Measurements from ENCODE around the gene LDAH.
"Not testable (repeated sequence)": the region's sequence is repeated elsewhere in the genome, so short reads cannot be mapped to it uniquely, and the experiment has no call there.

The LDAH gene

GRCh38 chr2:20716164-20716563, 106.7 kb downstream of the LDAH start:
- not testable (repeated sequence) for DNase-seq

GRCh38 chr2:20714412-20714811, 108.5 kb downstream of the LDAH start:
- DNase-seq = not testable (repeated sequence)

GRCh38 chr2:20713585-20713984, 109.3 kb downstream of the LDAH start:
- not testable (repeated sequence) for DNase-seq

DNA sequence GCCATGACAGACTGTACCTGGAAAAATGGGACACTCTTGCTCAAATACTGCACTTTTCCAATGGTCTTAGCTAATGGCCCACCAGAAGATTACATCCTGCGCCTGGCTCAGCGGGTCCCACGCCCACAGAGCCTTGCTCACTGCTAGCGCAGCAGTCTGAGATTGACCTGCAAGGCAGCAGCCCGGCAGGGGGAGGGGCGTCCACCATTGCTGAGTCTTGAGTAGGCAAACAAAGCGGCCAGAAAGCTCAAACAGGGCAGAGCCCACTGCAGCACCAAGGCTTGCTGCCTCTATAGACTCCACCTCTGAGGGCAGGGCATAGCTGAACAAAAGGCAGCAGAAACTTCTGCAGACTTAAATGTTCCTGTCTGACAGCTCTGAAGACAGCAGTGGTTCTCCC, 111.3 kb downstream of the LDAH start:
- DNase-seq = not testable (repeated sequence)

GRCh38 chr2:20707601-20708000, 115.3 kb downstream of the LDAH start:
- no peak for DNase-seq

GRCh38 chr2:20706786-20707185, 116.1 kb downstream of the LDAH start:
- DNase-seq = no peak

- DNase-seq = no peak
Observed at GRCh38 chr2:20706217-20706616, 116.7 kb downstream of the LDAH start.

DNA sequence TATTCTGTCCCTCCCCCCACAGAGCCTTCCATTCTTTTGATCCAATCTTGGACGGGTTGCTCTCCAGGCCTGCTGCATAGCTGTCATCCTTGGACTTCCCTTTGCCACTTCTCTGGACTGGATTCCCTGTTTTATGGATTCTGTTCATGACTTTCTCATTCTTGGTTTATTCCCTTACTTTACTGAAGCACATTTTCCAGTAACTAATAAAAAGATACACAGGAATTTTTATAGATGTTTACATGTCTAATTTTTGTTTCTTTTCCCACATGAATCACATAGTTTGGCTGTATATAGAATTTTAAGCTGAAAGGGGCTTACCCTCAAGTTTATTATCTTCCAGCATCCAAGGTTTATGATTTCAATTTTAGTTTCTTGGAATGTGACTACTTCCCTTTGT, 118.0 kb downstream of the LDAH start:
- no peak for DNase-seq

DNA sequence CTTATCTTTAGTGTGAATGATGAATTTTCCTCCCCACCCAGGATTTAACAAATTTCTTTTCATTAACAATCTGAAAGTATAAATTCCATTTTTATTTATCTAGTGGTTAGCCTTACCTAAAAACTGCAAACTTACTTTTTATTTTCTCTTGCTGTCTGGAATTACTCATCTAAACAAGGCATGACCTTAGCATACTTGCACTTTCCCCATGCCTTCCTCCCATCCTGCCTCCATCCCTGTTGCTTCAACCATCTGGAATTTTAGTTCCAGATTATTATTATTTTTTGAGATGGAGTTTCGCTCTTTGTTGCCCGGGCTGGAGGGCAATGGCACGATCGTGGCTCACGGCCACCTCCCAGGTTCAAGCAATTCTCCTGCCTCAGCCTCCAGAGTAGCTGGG, 120.3 kb downstream of the LDAH start:
- DNase-seq = no peak

GRCh38 chr2:20698916-20699613, 123.8 kb downstream of the LDAH start:
- DNase-seq = no peak

DNA sequence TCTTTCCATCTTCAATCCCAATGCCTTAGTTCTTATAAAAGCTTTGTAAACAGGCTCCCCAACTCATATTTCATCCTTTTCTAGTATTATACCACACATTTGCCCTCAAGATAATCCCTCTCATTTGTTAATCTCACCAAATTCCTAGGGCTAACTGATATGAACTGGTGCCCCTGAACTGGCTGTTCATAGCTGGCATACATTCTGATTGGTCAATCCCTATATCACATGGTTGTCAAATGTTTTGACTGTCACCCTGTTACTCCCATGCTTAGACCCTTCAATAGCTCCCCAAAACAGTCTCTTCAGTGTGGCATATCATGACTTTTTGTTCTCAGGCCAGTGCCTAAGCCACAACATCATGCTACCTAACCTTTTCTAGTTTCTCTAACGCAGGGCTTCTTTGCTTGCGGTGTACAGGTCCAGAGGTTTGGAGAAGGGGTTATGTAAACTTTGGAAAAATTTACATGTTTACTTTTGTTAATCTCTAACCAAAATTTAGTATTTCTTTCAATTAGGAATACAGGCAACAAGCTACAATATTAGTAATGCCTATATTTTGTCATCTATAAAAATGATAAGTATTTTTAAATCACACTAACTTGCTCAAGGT, 125.5 kb downstream of the LDAH start:
- no peak for DNase-seq

GRCh38 chr2:20696366-20696765, 126.5 kb downstream of the LDAH start:
- no peak for DNase-seq

DNA sequence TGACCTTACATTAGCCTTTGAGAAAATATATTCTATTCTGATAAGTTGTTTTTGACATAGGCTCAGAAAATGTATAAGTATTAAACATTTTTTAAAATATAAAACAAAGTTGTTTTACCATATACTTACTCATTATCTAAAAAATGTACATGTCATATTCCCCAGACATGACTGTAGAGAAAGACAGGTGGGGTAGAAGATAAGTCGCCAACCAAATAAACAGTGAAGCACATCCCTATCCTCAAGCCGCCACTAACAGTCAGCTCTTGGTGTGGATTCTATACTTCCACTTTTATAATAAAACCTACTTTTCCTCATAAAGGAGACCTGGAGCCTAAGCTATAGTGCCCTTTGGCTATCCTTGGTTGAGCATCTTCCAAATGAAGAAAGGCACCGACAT, 129.6 kb downstream of the LDAH start:
- no peak for DNase-seq

DNA sequence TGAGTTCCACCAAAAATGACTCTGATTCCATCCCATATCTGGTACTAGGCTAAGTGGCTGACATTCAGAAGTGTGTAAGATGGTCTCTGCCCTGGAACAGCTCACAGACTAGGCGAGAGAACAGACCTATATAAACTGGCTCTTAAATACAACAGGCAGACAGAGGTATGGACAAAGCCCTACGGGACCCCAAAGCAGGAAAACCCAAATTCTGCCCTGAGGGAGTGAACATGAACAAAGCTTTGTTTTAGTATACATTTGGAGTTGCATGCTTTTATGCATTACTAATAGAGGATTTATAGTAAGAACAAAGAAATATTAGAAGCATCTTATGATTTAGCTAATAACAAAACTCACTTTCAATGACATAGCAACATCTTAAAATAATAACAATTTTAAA, 130.8 kb downstream of the LDAH start:
- no peak for DNase-seq

DNA sequence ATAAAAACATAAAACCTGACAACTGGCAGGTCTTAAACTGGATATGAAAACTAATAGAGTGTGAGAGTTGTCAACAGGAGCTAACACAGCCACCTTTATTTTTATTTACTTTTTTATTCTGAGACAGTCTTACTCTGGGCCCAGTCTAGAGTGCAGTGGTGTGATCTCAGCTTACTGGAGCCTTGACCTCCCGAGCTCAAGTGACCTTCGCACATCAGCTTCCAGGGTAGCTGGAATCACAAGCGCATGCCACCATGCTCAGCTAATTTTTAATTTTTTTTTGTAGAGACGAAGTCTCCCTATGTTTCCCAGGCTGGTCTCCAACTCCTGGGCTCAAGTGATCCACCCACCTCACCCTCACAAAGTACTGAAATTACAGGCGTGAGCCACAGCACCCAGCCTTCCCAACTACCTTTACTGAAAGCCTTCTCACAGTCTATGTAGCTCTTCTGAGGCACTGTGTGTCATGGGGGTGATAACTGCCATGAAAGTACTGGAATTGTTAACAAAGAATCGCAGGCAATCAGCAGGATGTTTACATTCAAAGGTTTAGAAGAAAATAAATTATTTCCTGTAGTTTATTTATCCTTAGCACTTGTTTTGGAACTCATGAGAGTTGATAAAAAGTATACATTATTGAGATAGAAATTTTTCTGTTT, 131.7 kb downstream of the LDAH start:
- DNase-seq = no peak

DNA sequence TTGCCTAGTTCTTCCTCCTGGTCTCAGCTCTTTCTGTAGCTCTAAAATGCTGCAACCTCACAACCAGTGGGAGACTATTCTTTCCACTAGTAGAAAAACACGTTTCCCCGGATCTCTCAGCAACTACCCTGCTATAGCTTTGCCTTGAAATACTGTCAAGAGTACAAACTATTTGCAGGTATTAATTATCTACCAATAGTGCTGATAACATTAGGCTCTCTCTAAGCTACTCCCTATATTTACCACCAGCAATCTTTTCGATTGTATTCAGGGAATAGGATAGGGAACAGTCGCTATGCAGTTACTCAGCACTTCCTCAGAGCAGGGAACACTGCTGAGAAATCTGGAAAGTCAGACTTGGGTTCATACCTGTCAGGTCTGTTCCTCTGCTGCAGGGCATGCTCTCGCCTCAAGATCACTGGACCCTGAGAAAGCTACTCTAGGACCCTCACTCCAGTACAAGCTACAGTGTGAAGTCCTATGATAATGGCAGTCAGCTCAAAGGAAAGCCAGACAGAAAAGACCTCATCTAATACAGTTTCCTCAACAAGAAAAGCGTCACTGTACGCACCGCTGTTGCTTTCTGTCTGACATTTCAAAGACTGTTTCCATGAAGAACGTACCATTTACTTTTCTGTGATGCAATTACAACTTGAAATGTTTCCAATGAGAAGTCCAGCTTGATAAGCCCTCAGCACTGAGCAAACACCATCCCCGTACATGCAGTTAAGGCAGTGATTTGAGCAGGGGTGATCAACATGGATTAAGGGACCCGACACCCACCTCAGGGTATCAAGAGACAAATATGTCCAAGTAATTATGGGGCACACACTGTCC, 133.3 kb downstream of the LDAH start:
- no peak for DNase-seq

GRCh38 chr2:20687260-20687832, 135.6 kb downstream of the LDAH start:
- no peak for DNase-seq

- DNase-seq = no peak
Observed at GRCh38 chr2:20684581-20685063, 138.3 kb downstream of the LDAH start.

- no peak for DNase-seq
Observed at GRCh38 chr2:20682167-20682920, 140.6 kb downstream of the LDAH start.

GRCh38 chr2:20680744-20681375, 142.0 kb downstream of the LDAH start:
- no peak for DNase-seq

- DNase-seq = no peak
Observed at GRCh38 chr2:20678780-20679179, 144.1 kb downstream of the LDAH start.

- no peak for DNase-seq
Observed at GRCh38 chr2:20678086-20678395, 144.9 kb downstream of the LDAH start.
